ENCODE data around the gene STRC.
"Not testable (repeated sequence)": the region's sequence is repeated elsewhere in the genome, so short reads cannot be mapped to it uniquely, and the experiment has no call there.

The STRC gene

GRCh38 chr15:43574607-43575006 lies 44.0 kb downstream of the STRC start:
- H3K4me3 ChIP-seq (ENCODE audit: low read depth, low read length); DNase-seq (ENCODE audit: low read depth): not testable (repeated sequence)

- H3K4me3 ChIP-seq (ENCODE audit: low read depth, low read length); DNase-seq (ENCODE audit: low read depth): not testable (repeated sequence)
Measured at GRCh38 chr15:43566615-43567014, 52.0 kb downstream of the STRC start.

GRCh38 chr15:43563793-43564192 lies 54.8 kb downstream of the STRC start:
- DNase-seq (ENCODE audit: low read depth); H3K4me3 ChIP-seq (ENCODE audit: low read depth, low read length): not testable (repeated sequence)

GRCh38 chr15:43562753-43563152 lies 55.8 kb downstream of the STRC start:
- DNase-seq (ENCODE audit: low read depth); H3K4me3 ChIP-seq (ENCODE audit: low read depth, low read length): not testable (repeated sequence)

- H3K4me3 ChIP-seq (ENCODE audit: low read depth, low read length) = no peak overlapping the region
- DNase-seq (ENCODE audit: low read depth) = no peak
Measured at GRCh38 chr15:43552986-43553385, 65.6 kb downstream of the STRC start.

- H3K4me3 ChIP-seq (ENCODE audit: low read depth, low read length) = no peak overlapping the region
- DNase-seq (ENCODE audit: low read depth) = no peak
Measured at GRCh38 chr15:43552256-43552655, 66.3 kb downstream of the STRC start.

GRCh38 chr15:43550527-43551363 lies 67.9 kb downstream of the STRC start:
- no peak for DNase-seq (ENCODE audit: low read depth)
- no peak overlapping the region for H3K4me3 ChIP-seq (ENCODE audit: low read depth, low read length)

Measured in skeletal muscle cell (primary cell).